HL-60 (cell line): ENCODE results near the gene EEF2.

ENCODE experiments used
- CTCF ChIP-seq: IDR thresholded peaks from one replicate; pipeline ENCODE4 v1.5.1; 2011; ENCODE audit warnings: low read length, control low read depth, inconsistent platforms; ENCODE audit not compliant: insufficient read depth
- POLR2AphosphoS5 ChIP-seq: IDR thresholded peaks from 2 replicates; pipeline ENCODE4 v1.6.1; 2012; ENCODE audit warnings: low read depth
- REST ChIP-seq: IDR thresholded peaks from 2 replicates; pipeline ENCODE4 v1.6.1; 2012; ENCODE audit warnings: low read depth; ENCODE audit not compliant: insufficient replicate concordance

- TF ChIP-seq POLR2AphosphoS5 (no peak), CTCF (no peak), REST (no peak)
Measured at GRCh38 chr19:4009990-4010807, 24.9 kb upstream of the EEF2 start.
